Measurements from ENCODE around the gene SLC44A3. TPM values are rescaled to one million over a fixed set of nuclear protein-coding genes. Genes with fewer than 3 reads are reported as not detected.

The SLC44A3 gene
- total and polyA plus RNA-seq, 9 of the 15 experiments (the other 6 are each of a cell fraction or from before 2014, with no cell fraction given): not detected

- no peak for TF ChIP-seq MXD1 (CRISPR knock-in tag; IDR thresholded peaks at IDR 0.05; ENCODE audit: borderline replicate concordance, poor library complexity, severe bottlenecking)
- no peak for TF ChIP-seq JUNB (CRISPR knock-in tag; conservative IDR thresholded peaks at IDR 0.05)
Measured at GRCh38 chr1:94859174-94859573, 39.0 kb downstream of the SLC44A3 start (continued).

- H3K4me2 ChIP-seq (ENCODE audit: insufficient read depth, low read length): no peak overlapping the region
- POLR2A ChIA-PET: interaction anchor here (0.6 to 0.8 kb wide), 2 partner anchors 8 to 49 kb away, joined by 3 to 5 read pairs; no protein-coding TSS in a partner anchor
- in situ Hi-C loops (cut with MboI): no loop called here
- peaks cover 12% of the 10 kb centered on the region in 2 experiments for H3K27me3 ChIP-seq (ENCODE audit: control insufficient read depth in 2 of 2, insufficient read depth in 2 of 2, low read length in 2 of 2)
- H3K27ac ChIP-seq (ENCODE audit: extremely low read depth, low read depth, low read length): no peak overlapping the region
- H3K79me2 ChIP-seq (ENCODE audit: control insufficient read depth, insufficient read depth, low read length): no peaks in the 10 kb centered on the region
- H3K9me1 ChIP-seq (ENCODE audit: control insufficient read depth, insufficient read depth, low read length): no peaks in the 10 kb centered on the region
- no TSS peak for BruUV-seq (replicated peaks)
- ATAC-seq (no peak), DNase-seq (ENCODE audit: extremely low read depth in 1 of 4, low spot score in 3 of 4) (no peak), FAIRE-seq (no peak)
- intact Hi-C loops (cut with micrococcal nuclease): no loop called here
- H3K9ac ChIP-seq (ENCODE audit: insufficient read depth in 1 of 2, low read depth in 2 of 2, low read length in 2 of 2): no peak overlapping the region
- H3K4me3 ChIP-seq: no peak overlapping the region
- H3K36me3 ChIP-seq (ENCODE audit: control insufficient read depth, insufficient read depth, low read length): no peaks in the 10 kb centered on the region
- no peak overlapping the region for H2AFZ ChIP-seq (ENCODE audit: low read depth, low read length)
- H3K4me1 ChIP-seq (replicated peaks in 1 of 2; ENCODE audit: control insufficient read depth in 2 of 2, insufficient read depth in 2 of 2, low read length in 2 of 2): no peaks in the 10 kb centered on the region
- no peaks in the 10 kb centered on the region for H3K9me3 ChIP-seq (replicated peaks; ENCODE audit: control insufficient read depth, insufficient read depth, low read depth, low read length)
- H4K20me1 ChIP-seq (replicated peaks; ENCODE audit: control insufficient read depth, insufficient read depth, low read length): no peaks in the 10 kb centered on the region
- 0% methylated on average over 2 of the region's 2 CpGs for WGBS (ENCODE audit: insufficient coverage, low coverage, missing lambda C conversion rate)
- CTCF ChIA-PET (ENCODE audit: low intra/inter-chr PET ratio): no interaction called here
- TF ChIP-seq MITF (IDR thresholded peaks at IDR 0.05) (no peak), PKNOX1 (IDR thresholded peaks at IDR 0.05) (no peak), ELK3 (CRISPR knock-in tag; IDR thresholded peaks at IDR 0.05) (no peak), NR1H2 (CRISPR knock-in tag; IDR thresholded peaks at IDR 0.05) (no peak), HMBOX1 (IDR thresholded peaks at IDR 0.05) (no peak), ZNF133 (CRISPR knock-in tag; IDR thresholded peaks at IDR 0.05) (no peak), TFAM (CRISPR knock-in tag; conservative IDR thresholded peaks at IDR 0.05) (no peak), CLOCK (CRISPR knock-in tag; IDR thresholded peaks at IDR 0.05; ENCODE audit: borderline replicate concordance) (no peak), TRIM25 (IDR thresholded peaks at IDR 0.05; ENCODE audit: borderline replicate concordance) (no peak)
Measured at GRCh38 chr1:94862718-94863117, 42.6 kb downstream of the SLC44A3 start.

Data from K562 (cell line).